HL-60 (cell line): ENCODE measurements around the gene BLID.

Source experiments
- DNase-seq, 2 experiments: peaks; one replicate each; pipeline ENCODE4 v3.0.0-alpha.2; 2010 to 2020; ENCODE audit warnings: low read depth in 1 of 2, low spot score in 1 of 2
- H3K27ac ChIP-seq: fragments of 250-450 bp; sonication (Bioruptor Pico); replicated peaks from 2 replicates; pipeline ENCODE4 v1.5.1; 2020; ENCODE audit warnings: mild to moderate bottlenecking, moderate library complexity
- H3K27me3 ChIP-seq: fragments of 250-450 bp; sonication (Bioruptor Pico); 2 replicates; pipeline ENCODE4 v1.5.1; 2021; ENCODE audit warnings: mild to moderate bottlenecking, moderate library complexity; ENCODE audit not compliant: insufficient read depth, poor library complexity, severe bottlenecking
- H3K4me3 ChIP-seq: replicated peaks from 2 replicates; pipeline ENCODE4 v1.5.1; 2011; ENCODE audit warnings: mild to moderate bottlenecking, control low read depth, low read length; ENCODE audit not compliant: insufficient read depth
- CTCF ChIP-seq: IDR thresholded peaks from one replicate; pipeline ENCODE4 v1.5.1; 2011; ENCODE audit warnings: low read length, control low read depth, inconsistent platforms; ENCODE audit not compliant: insufficient read depth
- GABPA ChIP-seq: IDR thresholded peaks from 2 replicates; pipeline ENCODE4 v1.6.1; 2012; ENCODE audit warnings: low read depth
- POLR2AphosphoS5 ChIP-seq: IDR thresholded peaks from 2 replicates; pipeline ENCODE4 v1.6.1; 2012; ENCODE audit warnings: low read depth
- REST ChIP-seq: IDR thresholded peaks from 2 replicates; pipeline ENCODE4 v1.6.1; 2012; ENCODE audit warnings: low read depth; ENCODE audit not compliant: insufficient replicate concordance
- SPI1 ChIP-seq: IDR thresholded peaks from 2 replicates; pipeline ENCODE4 v1.6.1; 2012; ENCODE audit warnings: low read depth, mild to moderate bottlenecking, borderline replicate concordance

BLID gene

GRCh38 chr11:122113836-122114825, 1.9 kb downstream of the BLID start:
- no peak for TF ChIP-seq SPI1
- TF ChIP-seq POLR2AphosphoS5 = no peak
- no peak for TF ChIP-seq CTCF
- H3K27ac ChIP-seq = no peak overlapping the region
- no peak for DNase-seq
- no peak overlapping the region for H3K4me3 ChIP-seq
- H3K27me3 ChIP-seq = peaks cover 5% of the 10 kb centered on the region

GRCh38 chr11:122112470-122113365, 3.3 kb downstream of the BLID start:
- no peak overlapping the region for H3K27ac ChIP-seq
- no peak overlapping the region for H3K4me3 ChIP-seq
- peaks cover 5% of the 10 kb centered on the region for H3K27me3 ChIP-seq
- TF ChIP-seq GABPA = no peak
- no peak for TF ChIP-seq REST
- TF ChIP-seq CTCF = no peak
- no peak for TF ChIP-seq SPI1
- no peak for TF ChIP-seq POLR2AphosphoS5
- no peak for DNase-seq

GRCh38 chr11:122109932-122110331, 6.1 kb downstream of the BLID start:
- Histone ChIP-seq H3K27me3 (peaks cover 7% of the 10 kb centered on the region), H3K27ac (no peak overlapping the region), H3K4me3 (no peak overlapping the region)
- no peak for TF ChIP-seq POLR2AphosphoS5
- DNase-seq = no peak

GRCh38 chr11:122108828-122109227, 7.2 kb downstream of the BLID start:
- peaks cover 2% of the 10 kb centered on the region for H3K27me3 ChIP-seq
- no peak for DNase-seq
- no peak for TF ChIP-seq SPI1
- TF ChIP-seq REST = no peak
- TF ChIP-seq GABPA = no peak
- no peak for TF ChIP-seq CTCF
- no peak for TF ChIP-seq POLR2AphosphoS5
- no peak overlapping the region for H3K27ac ChIP-seq
- no peak overlapping the region for H3K4me3 ChIP-seq
